ENCODE results near the gene IFRD2.

GRCh38 chr3:50338965-50339364 lies 46.7 kb upstream of the IFRD2 start:
- TF ChIP-seq POLR2A (IDR thresholded peaks at IDR 0.05): no peak
- TF ChIP-seq CTCF (IDR thresholded peaks at IDR 0.05): no peak
- TF ChIP-seq POLR2AphosphoS5 (IDR thresholded peaks at IDR 0.05; ENCODE audit: insufficient read depth in 1 of 2, low read depth in 1 of 2): no peak

All from vagina (tissue), 2 donors.